ENCODE measurements around the gene ULK2.
A peak's percentile ranks its signal among the peaks of the same experiment; 100 is the strongest.

DNA sequence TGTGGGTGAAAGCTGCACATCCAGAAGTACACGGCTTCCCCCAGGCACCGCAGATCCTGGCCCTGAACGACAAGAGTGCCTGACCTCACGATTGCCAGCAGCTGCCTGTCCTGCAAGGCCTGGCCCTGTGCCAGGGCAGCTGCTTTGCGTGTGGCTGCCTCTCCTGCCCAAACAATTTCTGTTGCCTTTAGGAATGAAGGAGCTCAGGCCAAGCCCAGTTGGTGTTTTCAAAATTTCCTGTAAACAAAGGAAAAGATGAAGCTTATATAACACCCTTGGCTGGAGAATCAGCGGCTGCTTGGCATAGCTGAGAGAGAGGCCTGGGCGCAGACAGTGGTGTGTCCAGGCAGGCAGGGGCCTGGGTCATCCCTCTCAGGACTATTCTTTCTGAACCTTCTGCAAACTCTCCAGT lies 139.6 kb downstream of the ULK2 start:
- TF ChIP-seq, protein P1, sequence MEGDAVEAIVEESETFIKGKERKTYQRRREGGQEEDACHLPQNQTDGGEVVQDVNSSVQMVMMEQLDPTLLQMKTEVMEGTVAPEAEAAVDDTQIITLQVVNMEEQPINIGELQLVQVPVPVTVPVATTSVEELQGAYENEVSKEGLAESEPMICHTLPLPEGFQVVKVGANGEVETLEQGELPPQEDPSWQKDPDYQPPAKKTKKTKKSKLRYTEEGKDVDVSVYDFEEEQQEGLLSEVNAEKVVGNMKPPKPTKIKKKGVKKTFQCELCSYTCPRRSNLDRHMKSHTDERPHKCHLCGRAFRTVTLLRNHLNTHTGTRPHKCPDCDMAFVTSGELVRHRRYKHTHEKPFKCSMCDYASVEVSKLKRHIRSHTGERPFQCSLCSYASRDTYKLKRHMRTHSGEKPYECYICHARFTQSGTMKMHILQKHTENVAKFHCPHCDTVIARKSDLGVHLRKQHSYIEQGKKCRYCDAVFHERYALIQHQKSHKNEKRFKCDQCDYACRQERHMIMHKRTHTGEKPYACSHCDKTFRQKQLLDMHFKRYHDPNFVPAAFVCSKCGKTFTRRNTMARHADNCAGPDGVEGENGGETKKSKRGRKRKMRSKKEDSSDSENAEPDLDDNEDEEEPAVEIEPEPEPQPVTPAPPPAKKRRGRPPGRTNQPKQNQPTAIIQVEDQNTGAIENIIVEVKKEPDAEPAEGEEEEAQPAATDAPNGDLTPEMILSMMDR (IDR thresholded peaks at IDR 0.05), result no peak
- TF ChIP-seq POLR2AphosphoS5 (IDR thresholded peaks at IDR 0.05) (peak; percentile 71 to 81 (median 75)), POLR2A (IDR thresholded peaks at IDR 0.05) (no peak)

Data from breast epithelium (tissue), 3 donors.